ENCODE data around the gene FAM228B. TPM values are rescaled to one million over a fixed set of nuclear protein-coding genes. Genes with fewer than 3 reads are reported as not detected.

Gene FAM228B
- total RNA-seq, 2 experiments from 2014 or later = 3.8 to 9.6 TPM

GRCh38 chr2:24207359-24207758 is 84.1 kb downstream of the FAM228B start:
- Histone ChIP-seq H2AFZ (ENCODE audit: low read length) (no peak overlapping the region), H3K9me2 (ENCODE audit: insufficient read depth, low read length) (no peaks in the 10 kb centered on the region), H4K20me1 (ENCODE audit: insufficient read depth, low read length) (no peaks in the 10 kb centered on the region), H3K36me3 (ENCODE audit: insufficient read depth, low read length) (peaks cover 16% of the 10 kb centered on the region), H3K9me3 (ENCODE audit: low read length) (no peaks in the 10 kb centered on the region), H3K27ac (ENCODE audit: low read depth, low read length, poor library complexity, severe bottlenecking) (no peak overlapping the region), H3K4me2 (ENCODE audit: low read length) (no peak overlapping the region), H3K4me1 (ENCODE audit: insufficient read depth, low read length, poor library complexity, severe bottlenecking) (no peaks in the 10 kb centered on the region), H3K4me3 (ENCODE audit: low read depth, low read length, poor library complexity, severe bottlenecking) (no peak overlapping the region), H3K79me2 (ENCODE audit: insufficient read depth, low read depth, low read length) (no peaks in the 10 kb centered on the region)
- BruUV-seq (replicated peaks) = no TSS peak
- POLR2A ChIA-PET = interaction anchor here (1.4 kb wide), 1 partner anchor 8 kb away, joined by 10 read pairs; no protein-coding TSS in a partner anchor
- CTCF ChIA-PET (ENCODE audit: unreplicated experiment) = no interaction called here
- TF ChIP-seq CTCF (conservative IDR thresholded peaks at IDR 0.05; ENCODE audit: low read length) (no peak), EZH2phosphoT487 (IDR thresholded peaks at IDR 0.05; ENCODE audit: borderline replicate concordance, low read depth, low read length) (no peak)
- no peak for DNase-seq (ENCODE audit: low spot score)
- intact Hi-C loops (cut with micrococcal nuclease; ENCODE audit: unreplicated experiment) = no loop called here

DNA sequence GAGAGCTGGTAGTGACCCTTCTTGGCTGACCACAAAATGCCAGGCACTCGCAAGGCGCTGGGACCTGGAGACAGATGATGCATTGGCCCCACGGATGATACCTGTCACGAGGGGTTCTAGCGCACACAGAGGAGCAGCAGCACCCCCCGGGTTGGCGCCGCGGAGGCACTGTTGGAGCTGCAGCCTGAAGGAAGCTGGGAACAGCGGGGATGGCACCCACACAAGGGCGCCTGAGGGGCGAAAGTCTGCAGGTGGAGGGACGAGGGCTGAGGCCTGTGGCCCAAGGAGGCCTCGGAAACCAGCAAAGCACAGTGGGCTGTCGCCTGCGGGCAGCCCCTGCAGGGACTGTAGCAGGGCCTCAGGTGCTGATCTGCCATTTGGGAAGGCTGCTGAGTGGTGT is 85.2 kb downstream of the FAM228B start:
- intact Hi-C loops (cut with micrococcal nuclease; ENCODE audit: unreplicated experiment) = no loop called here
- H3K4me2 ChIP-seq (ENCODE audit: low read length) = no peak overlapping the region
- no peaks in the 10 kb centered on the region for H3K9me2 ChIP-seq (ENCODE audit: insufficient read depth, low read length)
- TF ChIP-seq EZH2phosphoT487 (IDR thresholded peaks at IDR 0.05; ENCODE audit: borderline replicate concordance, low read depth, low read length) (no peak), CTCF (conservative IDR thresholded peaks at IDR 0.05; ENCODE audit: low read length) (no peak)
- ChIA-PET CTCF (ENCODE audit: unreplicated experiment) (no interaction called here), POLR2A (no interaction called here)
- no peak overlapping the region for H2AFZ ChIP-seq (ENCODE audit: low read length)
- no peaks in the 10 kb centered on the region for H3K9me3 ChIP-seq (ENCODE audit: low read length)
- H3K79me2 ChIP-seq (ENCODE audit: insufficient read depth, low read depth, low read length) = no peaks in the 10 kb centered on the region
- H3K4me1 ChIP-seq (ENCODE audit: insufficient read depth, low read length, poor library complexity, severe bottlenecking) = no peaks in the 10 kb centered on the region
- no peak overlapping the region for H3K4me3 ChIP-seq (ENCODE audit: low read depth, low read length, poor library complexity, severe bottlenecking)
- no peak for DNase-seq (ENCODE audit: low spot score)
- H3K27ac ChIP-seq (ENCODE audit: low read depth, low read length, poor library complexity, severe bottlenecking) = no peak overlapping the region
- H3K36me3 ChIP-seq (ENCODE audit: insufficient read depth, low read length) = peaks cover 10% of the 10 kb centered on the region
- no TSS peak for BruUV-seq (replicated peaks)
- H4K20me1 ChIP-seq (ENCODE audit: insufficient read depth, low read length) = no peaks in the 10 kb centered on the region

DNA sequence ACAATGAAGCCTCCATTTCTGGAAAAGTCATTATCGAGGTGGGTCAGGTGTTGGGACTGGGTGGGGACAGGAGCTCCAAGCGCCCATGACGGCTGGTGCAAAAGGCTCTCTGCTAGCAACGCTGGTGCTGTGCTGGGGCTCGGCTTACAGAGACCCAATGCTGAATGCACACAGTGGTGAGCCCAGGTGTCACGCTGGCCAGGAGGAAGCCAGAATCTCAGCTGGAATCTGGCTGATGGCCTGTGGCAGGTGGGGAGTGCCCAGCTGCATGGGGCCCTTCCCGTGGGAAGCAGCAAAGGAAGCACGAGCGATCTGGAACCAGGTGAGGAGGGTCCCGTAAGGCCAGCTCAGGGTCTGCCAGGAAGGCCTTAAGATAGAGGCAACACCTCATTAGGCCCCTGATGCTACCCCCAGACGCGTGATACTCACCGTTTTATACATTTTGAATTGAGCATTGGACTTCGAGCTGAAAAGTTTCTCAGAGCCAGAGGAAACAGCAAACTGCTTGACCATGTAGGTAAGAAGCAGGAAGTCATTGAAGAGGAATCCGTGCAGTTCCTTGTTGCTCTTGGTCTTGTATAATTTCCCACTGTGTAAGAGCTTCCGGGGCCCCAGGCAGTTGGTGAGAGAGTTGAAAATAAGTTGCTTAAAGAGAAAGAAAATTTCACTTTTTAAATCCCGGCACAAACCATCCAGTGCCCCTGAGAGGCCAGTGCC is 86.3 kb downstream of the FAM228B start:
- Histone ChIP-seq H3K4me3 (ENCODE audit: low read depth, low read length, poor library complexity, severe bottlenecking) (no peak overlapping the region), H3K36me3 (ENCODE audit: insufficient read depth, low read length) (peaks cover 4% of the 10 kb centered on the region; the same call in 1 of the 2 replicates), H3K4me2 (ENCODE audit: low read length) (no peak overlapping the region), H2AFZ (ENCODE audit: low read length) (no peak overlapping the region), H3K79me2 (ENCODE audit: insufficient read depth, low read depth, low read length) (no peaks in the 10 kb centered on the region), H3K27ac (ENCODE audit: low read depth, low read length, poor library complexity, severe bottlenecking) (no peak overlapping the region), H4K20me1 (ENCODE audit: insufficient read depth, low read length) (no peaks in the 10 kb centered on the region), H3K4me1 (ENCODE audit: insufficient read depth, low read length, poor library complexity, severe bottlenecking) (peaks cover 6% of the 10 kb centered on the region), H3K9me2 (ENCODE audit: insufficient read depth, low read length) (no peaks in the 10 kb centered on the region), H3K9me3 (ENCODE audit: low read length) (no peaks in the 10 kb centered on the region)
- intact Hi-C loops (cut with micrococcal nuclease; ENCODE audit: unreplicated experiment) = no loop called here
- TF ChIP-seq CTCF (conservative IDR thresholded peaks at IDR 0.05; ENCODE audit: low read length) (no peak), EZH2phosphoT487 (IDR thresholded peaks at IDR 0.05; ENCODE audit: borderline replicate concordance, low read depth, low read length) (no peak)
- no peak for DNase-seq (ENCODE audit: low spot score)
- ChIA-PET POLR2A (interaction anchor here (0.5 to 0.7 kb wide), 2 partner anchors 10 to 382 kb away, joined by 3 to 4 read pairs; no protein-coding TSS in a partner anchor), CTCF (ENCODE audit: unreplicated experiment) (no interaction called here)
- BruUV-seq (replicated peaks) = no TSS peak

All from OCI-LY7 (cell line).